Measurements from ENCODE around the gene ZCCHC12.

DNA sequence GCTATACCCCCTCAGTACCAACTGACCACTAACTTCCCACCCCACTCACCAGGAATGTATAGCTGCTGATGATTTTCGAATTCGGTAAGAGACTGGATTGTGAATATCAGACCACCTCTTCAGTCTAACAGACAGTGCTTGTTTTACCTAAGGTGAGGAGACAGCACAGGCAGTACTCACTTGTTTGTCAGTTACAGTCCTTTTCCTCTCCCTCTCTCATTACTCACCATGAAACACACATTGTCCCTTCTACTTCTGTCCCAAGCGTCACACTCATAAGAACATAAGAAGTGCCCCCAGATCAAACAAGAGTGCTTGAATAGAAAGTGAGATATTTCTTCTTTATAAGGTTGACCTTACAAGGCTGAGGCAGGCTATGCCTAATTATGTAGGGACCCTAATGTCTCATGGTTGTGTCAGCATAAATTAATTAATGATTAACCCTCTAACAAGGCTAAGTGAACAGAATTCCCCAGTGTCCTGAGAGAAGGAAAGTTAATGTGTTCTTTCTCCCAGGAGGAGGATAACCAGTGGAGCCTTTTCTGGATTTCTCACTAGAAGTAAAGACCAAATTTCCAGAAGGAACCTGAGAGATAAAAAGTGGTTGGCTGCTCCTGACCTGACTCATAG, 32.2 kb downstream of the ZCCHC12 start:
- TF ChIP-seq POLR2A (IDR thresholded peaks at IDR 0.05) (no peak), CTCF (IDR thresholded peaks at IDR 0.05) (no peak)
